Ovary (tissue), 3 donors: ENCODE results near the gene HK1.

Experiments used
- POLR2A ChIP-seq: fragments of 450-650 bp; IDR thresholded peaks from one replicate; pipeline ENCODE4 v1.6.1; 2017; ENCODE audit warnings: antibody characterized with exemption, mild to moderate bottlenecking, moderate library complexity
- TF ChIP-seq, protein P1 (sequence below), 3 donors: fragments of 450-650 bp in 2 of 3; fragments of 200-600 bp in 1 of 3; IDR thresholded peaks; one replicate each; pipeline versions ENCODE4 v1.5.1 to v1.8.0; 2016 to 2022; ENCODE audit warnings: antibody characterized with exemption in 3 of 3, mild to moderate bottlenecking in 1 of 3
- donor health status: DM: no; HTN: no; CAD: no.

- TF ChIP-seq POLR2A = no peak
- TF ChIP-seq, protein P1, sequence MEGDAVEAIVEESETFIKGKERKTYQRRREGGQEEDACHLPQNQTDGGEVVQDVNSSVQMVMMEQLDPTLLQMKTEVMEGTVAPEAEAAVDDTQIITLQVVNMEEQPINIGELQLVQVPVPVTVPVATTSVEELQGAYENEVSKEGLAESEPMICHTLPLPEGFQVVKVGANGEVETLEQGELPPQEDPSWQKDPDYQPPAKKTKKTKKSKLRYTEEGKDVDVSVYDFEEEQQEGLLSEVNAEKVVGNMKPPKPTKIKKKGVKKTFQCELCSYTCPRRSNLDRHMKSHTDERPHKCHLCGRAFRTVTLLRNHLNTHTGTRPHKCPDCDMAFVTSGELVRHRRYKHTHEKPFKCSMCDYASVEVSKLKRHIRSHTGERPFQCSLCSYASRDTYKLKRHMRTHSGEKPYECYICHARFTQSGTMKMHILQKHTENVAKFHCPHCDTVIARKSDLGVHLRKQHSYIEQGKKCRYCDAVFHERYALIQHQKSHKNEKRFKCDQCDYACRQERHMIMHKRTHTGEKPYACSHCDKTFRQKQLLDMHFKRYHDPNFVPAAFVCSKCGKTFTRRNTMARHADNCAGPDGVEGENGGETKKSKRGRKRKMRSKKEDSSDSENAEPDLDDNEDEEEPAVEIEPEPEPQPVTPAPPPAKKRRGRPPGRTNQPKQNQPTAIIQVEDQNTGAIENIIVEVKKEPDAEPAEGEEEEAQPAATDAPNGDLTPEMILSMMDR (IDR thresholded peaks at IDR 0.05) = no peak
These were observed 31.5 kb upstream of the HK1 start for GRCh38 chr10:69246581-69247312.
